Right lobe of liver (tissue), 6 donors: ENCODE results near the gene MRGPRG. TPM values are rescaled to one million over a fixed set of nuclear protein-coding genes. Genes with fewer than 3 reads are reported as not detected.

Experiments used
- ATAC-seq, 4 donors: fragments of 200-7000 bp; cut with Tn5 transposase; one replicate each; pipeline ENCODE4 v1.9.1; 2020; ENCODE audit warnings: mild to moderate bottlenecking in 4 of 4, moderate library complexity in 4 of 4
- DNase-seq, 3 donors: peaks; one replicate each; pipeline ENCODE4 v3.0.0-alpha.2; 2020
- H3K27ac ChIP-seq, 3 donors: fragments of 200-600 bp; one replicate each; pipeline ENCODE4 v1.8.0; 2022
- H3K27me3 ChIP-seq, 2 donors: fragments of 200-600 bp; one replicate each; pipeline ENCODE4 v1.8.0; 2022
- H3K36me3 ChIP-seq, 4 donors: fragments of 200-600 bp; sonication (generic) in 1 of 4; one replicate each; pipeline versions ENCODE4 v1.5.1 to v1.8.0; 2017 to 2022; ENCODE audit warnings: control low read depth in 1 of 4
- H3K4me1 ChIP-seq, 4 donors: fragments of 200-600 bp; sonication (generic) in 1 of 4; one replicate each; pipeline versions ENCODE4 v1.5.1 to v1.8.0; 2017 to 2022; ENCODE audit warnings: control low read depth in 1 of 4
- H3K4me3 ChIP-seq, 3 donors: fragments of 200-600 bp; one replicate each; pipeline ENCODE4 v1.8.0; 2022
- H3K9me3 ChIP-seq, 4 donors: fragments of 200-600 bp; sonication (generic) in 1 of 4; one replicate each; pipeline versions ENCODE4 v1.5.1 to v1.8.0; 2017 to 2022; ENCODE audit warnings: control low read depth in 1 of 4
- POLR2A ChIP-seq: fragments of 450-650 bp; IDR thresholded peaks from one replicate; pipeline ENCODE4 v1.6.1; 2017; ENCODE audit warnings: antibody characterized with exemption, mild to moderate bottlenecking
- WGBS: methylation state at CpG from one replicate; pipeline ENCODE4 v1.1.6; 2018; ENCODE audit warnings: low coverage, low lambda C conversion rate; ENCODE audit not compliant: insufficient coverage; ENCODE audit errors: missing lambda C conversion rate; 5-methylcytosine and 5-hydroxymethylcytosine counted together
- intact Hi-C, 2 donors: fragments of 100-400 bp; cut with DNase I; formaldehyde crosslinking; loops; one replicate each; pipeline versions ENCODE4 v1.11.2 to v1.14.1; 2022
- total RNA-seq, 6 experiments: library from RNA; depleted of rRNA in 2 of 6; stranded (reverse); fragments of >200 nt in 2 of 6; fragmentation: NEBNext Ultra II Directional in 3 of 6; extraction: Animal tissue kit (Norgen Biotek cat#: 25700) in 3 of 6; gene quantifications; one replicate each; pipeline versions ENCODE4 v1.1.0 to v1.2.4, GENCODE V29; 2016 to 2023
- TF ChIP-seq, protein P1 (sequence below), 4 donors: fragments of 200-600 bp in 3 of 4; fragments of 450-650 bp in 1 of 4; IDR thresholded peaks; one replicate each; pipeline versions ENCODE4 v1.5.1 to v1.8.0; 2016 to 2022; ENCODE audit warnings: antibody characterized with exemption in 4 of 4, mild to moderate bottlenecking in 2 of 4
- donor health status: DM: no; HTN: yes; CAD: no.
- donor health status: DM: no; HTN: no; CAD: no.
- donor health status: DM: no; HTN: no; CAD: no.
- donor health status: DM: no; HTN: yes; CAD: no.
- donor health status: DM: no; HTN: yes; CAD: no.

The MRGPRG gene
- total RNA-seq, 6 experiments from 2014 or later = not detected

DNA sequence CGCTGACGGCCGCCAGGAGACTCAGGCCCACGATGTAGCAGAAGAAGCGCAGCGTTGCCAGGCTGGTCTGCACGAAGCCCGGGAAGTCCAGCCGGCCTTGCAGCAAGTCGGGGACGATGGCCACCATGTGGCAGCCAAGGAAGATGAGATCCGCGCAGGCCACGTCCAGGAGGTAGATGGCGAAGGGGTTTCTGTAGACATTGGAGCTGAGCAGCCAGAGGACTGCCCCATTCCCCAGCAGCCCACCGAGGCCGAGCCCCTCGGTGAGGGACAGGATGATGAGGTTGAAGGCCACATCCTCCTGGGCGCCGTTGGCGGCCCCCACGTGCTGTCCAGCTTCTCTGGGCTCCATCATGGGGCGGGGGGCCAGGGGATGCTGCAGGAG lies 9.8 kb upstream of the MRGPRG start:
- H3K27ac ChIP-seq = no peak overlapping the region
- intact Hi-C loops = loop anchor here in 1 of 2 donors (10.0 kb wide), 1 partner anchor 124 kb away; no protein-coding TSS in a partner anchor
- no peak for TF ChIP-seq POLR2A
- TF ChIP-seq, protein P1, sequence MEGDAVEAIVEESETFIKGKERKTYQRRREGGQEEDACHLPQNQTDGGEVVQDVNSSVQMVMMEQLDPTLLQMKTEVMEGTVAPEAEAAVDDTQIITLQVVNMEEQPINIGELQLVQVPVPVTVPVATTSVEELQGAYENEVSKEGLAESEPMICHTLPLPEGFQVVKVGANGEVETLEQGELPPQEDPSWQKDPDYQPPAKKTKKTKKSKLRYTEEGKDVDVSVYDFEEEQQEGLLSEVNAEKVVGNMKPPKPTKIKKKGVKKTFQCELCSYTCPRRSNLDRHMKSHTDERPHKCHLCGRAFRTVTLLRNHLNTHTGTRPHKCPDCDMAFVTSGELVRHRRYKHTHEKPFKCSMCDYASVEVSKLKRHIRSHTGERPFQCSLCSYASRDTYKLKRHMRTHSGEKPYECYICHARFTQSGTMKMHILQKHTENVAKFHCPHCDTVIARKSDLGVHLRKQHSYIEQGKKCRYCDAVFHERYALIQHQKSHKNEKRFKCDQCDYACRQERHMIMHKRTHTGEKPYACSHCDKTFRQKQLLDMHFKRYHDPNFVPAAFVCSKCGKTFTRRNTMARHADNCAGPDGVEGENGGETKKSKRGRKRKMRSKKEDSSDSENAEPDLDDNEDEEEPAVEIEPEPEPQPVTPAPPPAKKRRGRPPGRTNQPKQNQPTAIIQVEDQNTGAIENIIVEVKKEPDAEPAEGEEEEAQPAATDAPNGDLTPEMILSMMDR (IDR thresholded peaks at IDR 0.05) = no peak
- H3K27me3 ChIP-seq = no peaks in the 10 kb centered on the region
- no peaks in the 10 kb centered on the region for H3K4me1 ChIP-seq
- no peaks in the 10 kb centered on the region for H3K36me3 ChIP-seq
- no peak for ATAC-seq
- 55% methylated on average over 4 of the region's 23 CpGs for WGBS
- no peak overlapping the region for H3K4me3 ChIP-seq
- H3K9me3 ChIP-seq = no peaks in the 10 kb centered on the region
- DNase-seq = no peak

DNA sequence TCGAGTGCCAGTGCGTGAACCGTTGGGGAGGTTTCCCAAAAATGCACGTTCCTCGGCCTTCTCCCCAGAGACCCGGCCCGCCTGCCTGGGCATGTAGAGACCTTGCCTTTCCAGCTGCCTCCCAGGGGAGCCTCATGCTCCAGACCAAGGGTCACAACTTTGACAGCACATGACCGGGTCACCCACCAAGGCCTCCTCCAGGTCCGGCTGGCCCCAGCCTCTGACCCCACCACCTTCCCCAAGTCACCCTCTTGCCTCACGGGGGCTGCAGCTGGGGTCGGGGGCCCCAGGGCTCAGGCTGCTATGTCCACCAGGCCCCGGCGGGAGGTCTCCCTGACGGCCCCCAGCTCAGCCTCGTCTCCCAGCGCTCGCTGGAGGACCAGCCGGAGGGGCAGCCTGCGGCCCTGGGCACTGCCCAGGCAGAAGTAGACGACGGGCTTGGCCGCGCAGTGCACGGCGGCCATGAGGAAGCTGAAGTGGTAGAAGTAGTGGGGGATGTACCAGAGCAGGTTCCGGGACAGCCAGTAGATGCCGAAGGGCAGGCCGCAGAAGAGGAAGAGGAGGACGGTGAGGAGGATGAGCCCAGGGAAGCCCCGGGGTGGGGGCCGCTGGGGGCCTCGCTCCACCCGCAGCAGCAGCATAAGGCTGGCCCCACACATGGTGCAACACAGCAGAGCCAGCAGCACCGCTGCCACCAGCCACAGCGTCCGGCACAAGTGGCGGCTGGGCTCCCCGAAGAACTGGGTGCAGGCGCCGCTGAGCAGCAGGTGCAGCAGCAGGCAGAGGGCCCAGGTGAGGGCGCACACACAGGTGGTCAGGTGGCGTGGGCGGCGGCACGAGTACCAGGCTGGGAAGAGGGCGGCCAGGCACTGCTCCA lies 9.2 kb upstream of the MRGPRG start:
- no peaks in the 10 kb centered on the region for H3K4me1 ChIP-seq
- DNase-seq = peak in 2 of 3 donors; percentile 20 to 50
- intact Hi-C loops = loop anchor here in 1 of 2 donors (10.0 kb wide), 1 partner anchor 123 kb away; no protein-coding TSS in a partner anchor
- WGBS = 65% methylated on average over 11 of the region's 46 CpGs
- H3K4me3 ChIP-seq = no peak overlapping the region
- H3K9me3 ChIP-seq = no peaks in the 10 kb centered on the region
- peak in 1 of 4 donors; percentile 21 for ATAC-seq
- no peaks in the 10 kb centered on the region for H3K27me3 ChIP-seq
- TF ChIP-seq, protein P1 (IDR thresholded peaks at IDR 0.05) = no peak
- no peak for TF ChIP-seq POLR2A
- no peak overlapping the region for H3K27ac ChIP-seq
- H3K36me3 ChIP-seq = no peaks in the 10 kb centered on the region

DNA sequence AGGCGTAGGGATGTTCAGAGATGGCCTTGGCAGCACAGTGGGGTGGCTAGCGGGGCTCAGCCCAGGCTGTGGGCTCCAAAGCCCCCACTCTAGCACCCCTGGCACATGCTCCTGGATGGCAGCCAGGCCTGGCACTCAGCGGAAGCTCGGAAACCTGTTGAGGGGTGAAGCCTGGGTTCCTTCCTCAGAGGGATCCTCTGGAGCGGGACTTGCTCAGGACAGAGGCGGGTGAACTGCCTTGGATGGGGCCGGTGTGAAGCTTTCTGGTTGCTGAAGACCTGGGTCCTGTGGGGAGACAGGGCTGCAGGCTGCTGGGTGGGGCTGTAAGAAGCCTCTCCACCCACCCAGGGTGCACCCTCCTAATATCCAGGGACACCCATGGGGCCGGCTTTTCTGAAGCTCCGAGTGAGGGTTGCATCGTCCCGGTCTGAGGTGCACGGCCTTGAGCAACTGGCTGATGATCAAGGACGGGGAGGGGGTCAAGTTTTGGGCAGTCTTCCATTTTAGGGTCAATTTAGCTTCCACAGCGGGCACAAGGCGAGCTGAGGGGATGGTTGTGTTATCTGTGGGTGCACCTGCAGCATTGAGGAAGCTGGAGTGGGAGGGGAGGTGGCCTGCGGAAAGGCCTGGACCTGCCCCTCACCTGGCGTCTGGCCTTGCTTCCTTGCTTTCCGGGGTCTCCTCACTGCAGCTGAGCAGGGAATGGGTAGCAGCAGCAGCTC lies 8.4 kb upstream of the MRGPRG start:
- H3K4me1 ChIP-seq = no peaks in the 10 kb centered on the region
- H3K27me3 ChIP-seq = no peaks in the 10 kb centered on the region
- H3K4me3 ChIP-seq = no peak overlapping the region
- no peak for DNase-seq
- no peaks in the 10 kb centered on the region for H3K36me3 ChIP-seq
- no CpG with 5 or more reads among the region's 18 CpGs for WGBS
- TF ChIP-seq, protein P1 (IDR thresholded peaks at IDR 0.05) = no peak
- TF ChIP-seq POLR2A = no peak
- no peaks in the 10 kb centered on the region for H3K9me3 ChIP-seq
- no peak overlapping the region for H3K27ac ChIP-seq
- intact Hi-C loops = loop anchor here in 1 of 2 donors (10.0 kb wide), 1 partner anchor 122 kb away; no protein-coding TSS in a partner anchor
- no peak for ATAC-seq

DNA sequence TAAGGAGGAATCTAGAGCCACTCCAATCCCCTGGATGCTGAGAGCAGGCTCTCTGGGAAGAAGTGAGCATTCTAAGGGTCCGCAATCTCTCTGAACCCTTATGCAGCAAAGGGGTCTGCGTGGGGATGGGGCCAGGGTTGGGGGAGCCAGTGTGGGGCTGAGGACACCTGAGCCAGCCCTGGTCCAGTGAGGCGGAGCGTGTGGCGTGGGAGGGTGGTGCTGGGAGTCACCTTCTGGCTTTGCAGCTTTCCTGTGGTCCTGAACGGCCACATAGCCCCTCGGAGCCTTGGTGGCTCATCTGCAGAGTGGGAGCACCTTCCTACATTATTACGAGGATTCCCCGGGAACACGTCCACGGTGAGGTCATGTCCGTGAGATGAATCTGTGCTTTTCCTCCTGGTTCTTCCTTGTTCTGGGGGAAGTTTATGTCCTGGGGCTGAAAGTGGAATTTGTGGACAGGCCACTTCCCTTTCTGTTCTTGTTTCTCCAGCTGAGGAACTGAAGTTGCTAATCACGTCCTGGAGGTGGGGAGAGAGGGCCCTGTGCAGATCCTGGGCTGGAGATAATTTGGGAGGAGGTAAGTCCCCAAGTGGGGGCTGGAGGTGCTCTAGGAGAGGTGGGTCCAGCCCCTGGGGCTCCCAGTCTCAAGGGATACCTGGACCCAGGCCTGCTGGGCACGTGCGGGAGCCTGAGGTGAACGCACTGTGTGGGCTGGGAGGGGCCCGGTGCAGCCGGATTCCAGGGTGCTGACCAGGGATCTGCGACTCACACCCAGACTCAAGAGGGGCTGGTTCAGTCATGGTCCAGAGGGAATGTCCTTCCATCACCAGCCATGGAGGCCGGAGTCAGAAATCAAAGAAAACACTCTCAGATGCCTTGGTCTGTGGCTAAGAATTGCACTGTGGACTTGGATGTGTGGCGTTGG lies 7.5 kb upstream of the MRGPRG start:
- H3K27ac ChIP-seq = no peak overlapping the region
- TF ChIP-seq, protein P1 (IDR thresholded peaks at IDR 0.05) = no peak
- no peak for TF ChIP-seq POLR2A
- no peaks in the 10 kb centered on the region for H3K27me3 ChIP-seq
- no peaks in the 10 kb centered on the region for H3K9me3 ChIP-seq
- WGBS = 62% methylated on average over 10 of the region's 21 CpGs
- ATAC-seq = peak in 1 of 4 donors; percentile 30
- no peak for DNase-seq
- H3K4me3 ChIP-seq = no peak overlapping the region
- H3K36me3 ChIP-seq = no peaks in the 10 kb centered on the region
- intact Hi-C loops = loop anchor here in 1 of 2 donors (10.0 kb wide), 1 partner anchor 121 kb away; no protein-coding TSS in a partner anchor
- H3K4me1 ChIP-seq = no peaks in the 10 kb centered on the region
